C4-2B (cell line): ENCODE data around the gene BSX.

ENCODE experiments used
- ZFX ChIP-seq: fragments of 450-650 bp; IDR thresholded peaks from 2 replicates; pipeline ENCODE4 v1.6.1; 2017
- TF ChIP-seq, protein P1 (sequence below): fragments of 450-650 bp; conservative IDR thresholded peaks from 2 replicates; pipeline ENCODE4 v1.5.1; 2017; ENCODE audit warnings: mild to moderate bottlenecking

DNA sequence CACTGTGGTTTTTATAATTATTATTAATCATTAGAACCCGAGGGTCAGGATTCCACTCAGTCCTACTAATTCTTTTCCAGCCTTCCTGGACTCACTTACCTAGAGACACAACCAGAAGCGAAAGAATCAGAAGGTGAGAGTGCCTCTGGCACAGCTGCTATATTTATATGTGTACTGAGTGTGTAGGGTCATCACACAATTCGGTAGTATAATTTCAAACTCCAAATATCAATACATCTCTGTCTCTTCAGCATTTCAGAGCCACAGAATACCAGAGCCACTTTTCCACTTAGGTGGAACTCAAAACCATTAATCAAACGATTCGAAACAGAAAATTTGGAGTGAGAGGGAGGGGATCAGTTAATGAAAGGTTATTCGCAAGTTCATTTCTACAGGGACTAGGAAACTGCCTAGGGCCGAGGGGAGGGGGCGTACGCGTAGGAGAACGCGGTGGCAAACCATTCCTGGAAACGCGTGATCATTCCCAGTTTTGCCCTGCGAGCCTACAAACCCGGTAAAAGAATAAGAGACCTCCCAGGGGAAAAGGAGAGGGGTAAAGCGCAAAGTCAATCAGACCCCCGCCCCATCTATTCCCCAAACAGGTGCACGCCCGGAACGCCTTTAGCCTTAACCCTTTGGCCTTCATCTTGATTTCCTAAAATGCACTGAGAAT lies 5.4 kb downstream of the BSX start:
- TF ChIP-seq, protein P1, sequence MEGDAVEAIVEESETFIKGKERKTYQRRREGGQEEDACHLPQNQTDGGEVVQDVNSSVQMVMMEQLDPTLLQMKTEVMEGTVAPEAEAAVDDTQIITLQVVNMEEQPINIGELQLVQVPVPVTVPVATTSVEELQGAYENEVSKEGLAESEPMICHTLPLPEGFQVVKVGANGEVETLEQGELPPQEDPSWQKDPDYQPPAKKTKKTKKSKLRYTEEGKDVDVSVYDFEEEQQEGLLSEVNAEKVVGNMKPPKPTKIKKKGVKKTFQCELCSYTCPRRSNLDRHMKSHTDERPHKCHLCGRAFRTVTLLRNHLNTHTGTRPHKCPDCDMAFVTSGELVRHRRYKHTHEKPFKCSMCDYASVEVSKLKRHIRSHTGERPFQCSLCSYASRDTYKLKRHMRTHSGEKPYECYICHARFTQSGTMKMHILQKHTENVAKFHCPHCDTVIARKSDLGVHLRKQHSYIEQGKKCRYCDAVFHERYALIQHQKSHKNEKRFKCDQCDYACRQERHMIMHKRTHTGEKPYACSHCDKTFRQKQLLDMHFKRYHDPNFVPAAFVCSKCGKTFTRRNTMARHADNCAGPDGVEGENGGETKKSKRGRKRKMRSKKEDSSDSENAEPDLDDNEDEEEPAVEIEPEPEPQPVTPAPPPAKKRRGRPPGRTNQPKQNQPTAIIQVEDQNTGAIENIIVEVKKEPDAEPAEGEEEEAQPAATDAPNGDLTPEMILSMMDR, result no peak
- no peak for TF ChIP-seq ZFX
